GM12878 (cell line): ENCODE data around the gene LMAN2L. TPM values are rescaled to one million over a fixed set of nuclear protein-coding genes. Genes with fewer than 3 reads are reported as not detected.

Source experiments
- ATAC-seq: fragments of 200-7000 bp; cut with Tn5 transposase; 3 replicates; pipeline ENCODE4 v1.9.1; 2020; ENCODE audit warnings: mild to moderate bottlenecking, moderate library complexity
- BruUV-seq: library from RNA; stranded (reverse); fragments of 400-500 nt; replicated peaks from 2 replicates; lab custom pipeline; 2021; lab: Mats Ljungman, UMichigan
- CTCF ChIA-PET: fragments of 300-600 bp; sonication (Branson Sonifier 250); formaldehyde crosslinking; extraction: SDS; loops from one replicate; lab custom pipeline; 2021; ENCODE audit warnings: inconsistent platforms; lab: Yijun Ruan, JAX
- POLR2A ChIA-PET: fragments of 350-600 bp; formaldehyde crosslinking; extraction: SDS; loops from one replicate; lab custom pipeline; 2021; ENCODE audit warnings: inconsistent platforms; lab: Charles Lee
- RAD21 ChIA-PET: fragments of 300-600 bp; sonication (Branson Sonifier 250); formaldehyde crosslinking; loops from one replicate; lab custom pipeline; 2023; ENCODE audit warnings: antibody characterized with exemption; ENCODE audit not compliant: unreplicated experiment; lab: Charles Lee
- SMC1A ChIA-PET: fragments of 300-600 bp; sonication (Branson Sonifier 250); formaldehyde crosslinking; loops from one replicate; lab custom pipeline; 2023; ENCODE audit not compliant: unreplicated experiment, uncharacterized antibody; lab: Charles Lee
- DNase-seq: peaks from one replicate; pipeline ENCODE4 v3.0.0-alpha.2; 2011; ENCODE audit warnings: low read depth, low spot score
- FAIRE-seq: peaks from 3 replicates; lab custom pipeline; 2011; peaks lifted over from hg19 to GRCh38; lab: Jason Lieb, UNC
- H2AFZ ChIP-seq: 2 replicates; pipeline ENCODE4 v1.6.0; 2011; ENCODE audit warnings: low read depth, low read length, control low read depth; ENCODE audit not compliant: control insufficient read depth
- H3K27ac ChIP-seq: 2 replicates; pipeline ENCODE4 v1.5.1; 2011; ENCODE audit warnings: control low read depth; ENCODE audit not compliant: control insufficient read depth, insufficient read depth
- H3K27me3 ChIP-seq, 2 experiments: replicated peaks in 1 of 2; 2 replicates each; pipeline versions ENCODE4 v1.6.0 to v1.6.1; 2011; ENCODE audit warnings: low read length in 1 of 2; ENCODE audit not compliant: control insufficient read depth in 2 of 2, insufficient read depth in 2 of 2
- H3K36me3 ChIP-seq, 2 experiments: 2 replicates each; pipeline ENCODE4 v1.5.1; 2011; ENCODE audit warnings: low read length in 1 of 2; ENCODE audit not compliant: control insufficient read depth in 2 of 2, insufficient read depth in 2 of 2
- H3K4me1 ChIP-seq: 2 replicates; pipeline ENCODE4 v1.6.1; 2011; ENCODE audit warnings: mild to moderate bottlenecking, low read length, moderate library complexity, mixed read lengths; ENCODE audit not compliant: control insufficient read depth, insufficient read depth
- H3K4me2 ChIP-seq: 2 replicates; pipeline ENCODE4 v1.6.0; 2011; ENCODE audit warnings: control low read depth; ENCODE audit not compliant: control insufficient read depth, insufficient read depth
- H3K4me3 ChIP-seq: fragments of 200-600 bp; sonication (generic); 2 replicates; pipeline ENCODE4 v1.5.1; 2016
- H3K79me2 ChIP-seq: 2 replicates; pipeline ENCODE4 v1.6.0; 2011; ENCODE audit warnings: low read length; ENCODE audit not compliant: control insufficient read depth, insufficient read depth
- H3K9ac ChIP-seq: 2 replicates; pipeline ENCODE4 v1.8.0; 2011; ENCODE audit warnings: low read length, control low read depth, mixed read lengths; ENCODE audit not compliant: control insufficient read depth, insufficient read depth
- H3K9me3 ChIP-seq: replicated peaks from 3 replicates; pipeline ENCODE4 v1.5.1; 2011; ENCODE audit warnings: mild to moderate bottlenecking, low read length; ENCODE audit not compliant: control insufficient read depth, insufficient read depth
- H4K20me1 ChIP-seq: 2 replicates; pipeline ENCODE4 v1.6.0; 2011; ENCODE audit not compliant: control insufficient read depth, insufficient read depth
- ATF3 ChIP-seq: IDR thresholded peaks from 2 replicates; pipeline ENCODE4 v1.6.1; 2011; ENCODE audit warnings: low read depth, mild to moderate bottlenecking, low read length, moderate library complexity, borderline replicate concordance; ENCODE audit errors: extremely low read depth
- CBFB ChIP-seq: IDR thresholded peaks from 2 replicates; pipeline ENCODE4 v1.6.1; 2016; ENCODE audit warnings: antibody characterized with exemption, low read depth
- CBX3 ChIP-seq: fragments of 200-600 bp; sonication (generic); IDR thresholded peaks from 2 replicates; pipeline ENCODE4 v1.6.1; 2016; ENCODE audit warnings: low read depth, borderline replicate concordance
- JUND ChIP-seq: IDR thresholded peaks from 2 replicates; pipeline ENCODE4 v1.6.1; 2012; ENCODE audit warnings: low read depth, mild to moderate bottlenecking, low read length, improper control_type of control experiment, moderate library complexity
- MYC ChIP-seq: IDR thresholded peaks from 2 replicates; pipeline ENCODE4 v1.6.1; 2011; ENCODE audit warnings: mild to moderate bottlenecking, low read length, moderate library complexity, inconsistent platforms; ENCODE audit not compliant: insufficient read depth, insufficient replicate concordance, insufficient read length, severe bottlenecking
- NBN ChIP-seq: fragments of 450-650 bp; IDR thresholded peaks from 2 replicates; pipeline ENCODE4 v1.6.1; 2016
- NRF1 ChIP-seq: conservative IDR thresholded peaks from 2 replicates; pipeline ENCODE4 v1.6.1; 2011; ENCODE audit warnings: mild to moderate bottlenecking, low read depth, low read length, improper control_type of control experiment
- PAX8 ChIP-seq: fragments of 450-650 bp; IDR thresholded peaks from 2 replicates; pipeline ENCODE4 v1.6.1; 2017; ENCODE audit warnings: mild to moderate bottlenecking, moderate library complexity
- RBBP5 ChIP-seq: fragments of 200-600 bp; sonication (generic); conservative IDR thresholded peaks from 2 replicates; pipeline ENCODE4 v1.6.1; 2016
- SIX5 ChIP-seq: IDR thresholded peaks from 2 replicates; pipeline ENCODE4 v1.6.1; 2011; ENCODE audit warnings: mild to moderate bottlenecking, low read depth, low read length, moderate library complexity; ENCODE audit not compliant: severe bottlenecking
- SREBF1 ChIP-seq: IDR thresholded peaks from 2 replicates; pipeline ENCODE4 v1.6.1; 2012; ENCODE audit warnings: mild to moderate bottlenecking, low read length
- TAF1 ChIP-seq: IDR thresholded peaks from 2 replicates; pipeline ENCODE4 v1.6.1; 2011; ENCODE audit warnings: mild to moderate bottlenecking, low read depth, low read length, borderline replicate concordance
- TARDBP ChIP-seq: IDR thresholded peaks from 2 replicates; pipeline ENCODE4 v1.6.1; 2016; ENCODE audit warnings: borderline replicate concordance
- TBL1XR1 ChIP-seq: IDR thresholded peaks from 2 replicates; pipeline ENCODE4 v1.6.1; 2012; ENCODE audit warnings: low read depth, low read length, improper control_type of control experiment
- WRNIP1 ChIP-seq: IDR thresholded peaks from 2 replicates; pipeline ENCODE4 v1.6.1; 2011; ENCODE audit warnings: low read depth, low read length, improper control_type of control experiment, borderline replicate concordance
- YY1 ChIP-seq: IDR thresholded peaks from 2 replicates; pipeline ENCODE4 v1.6.1; 2011; ENCODE audit warnings: low read depth, mild to moderate bottlenecking, low read length
- ZBED1 ChIP-seq: IDR thresholded peaks from 2 replicates; pipeline ENCODE4 v1.6.1; 2016; ENCODE audit warnings: borderline replicate concordance
- ZBTB33 ChIP-seq: fragments of 450-650 bp; IDR thresholded peaks from 2 replicates; pipeline ENCODE4 v1.6.1; 2017; ENCODE audit warnings: mild to moderate bottlenecking
- WGBS: methylation state at CpG from one replicate; pipeline ENCODE4 v1.1.6; 2016; ENCODE audit warnings: low lambda C conversion rate; ENCODE audit not compliant: insufficient replicate concordance, insufficient coverage; ENCODE audit errors: missing lambda C conversion rate; 5-methylcytosine and 5-hydroxymethylcytosine counted together
- in situ Hi-C: fragments of 300-500 bp; cut with MboI; formaldehyde crosslinking; loops from 9 replicates; pipeline ENCODE4 v1.14.3; 2018; ENCODE audit warnings: mixed read lengths
- intact Hi-C: fragments of 100-400 bp; cut with micrococcal nuclease; formaldehyde crosslinking; loops from one replicate; pipeline ENCODE4 v1.14.2; 2022; ENCODE audit not compliant: unreplicated experiment
- polyA plus RNA-seq, 11 experiments: library from polyadenylated mRNA; depleted of rRNA in 4 of 11; unstranded in 6 of 11; stranded (reverse) in 5 of 11; fragments of >200 nt; fragmentation: Nextera tagmentation in 4 of 11; fragmentation: Illumina TruSeq in 1 of 11; extraction: Ambion mirVana in 4 of 11; extraction: Trizol in 1 of 11; gene quantifications; 1 replicate in 1 of 11; 2 replicates in 10 of 11; pipeline versions ENCODE4 v1.2.1 to v1.2.3, GENCODE V29; 2011 to 2016; ENCODE audit warnings: inconsistent platforms in 2 of 11, missing spikeins in 2 of 11, low read depth in 1 of 11
- total RNA-seq, 4 experiments: library from RNA; depleted of rRNA in 3 of 4; stranded (reverse); fragments of >200 nt in 3 of 4; fragmentation: Illumina TruSeq in 1 of 4; extraction: Trizol in 1 of 4; gene quantifications; 2 replicates each; pipeline versions ENCODE4 v1.2.1 to v1.2.3, GENCODE V29; 2013 to 2021

The LMAN2L gene
- total and polyA plus RNA-seq, 10 of the 15 experiments (the other 5 are each of a cell fraction or from before 2014, with no cell fraction given), result 5.7 to 16.3 (median 10.7) TPM

- Histone ChIP-seq H2AFZ (no peak overlapping the region), H3K27me3 (no peaks in the 10 kb centered on the region), H3K27ac (no peak overlapping the region), H3K9me3 (no peaks in the 10 kb centered on the region), H4K20me1 (no peaks in the 10 kb centered on the region), H3K79me2 (no peaks in the 10 kb centered on the region), H3K36me3 (peaks cover 0 to 9% of the 10 kb centered on the region in 2 experiments; a peak in 2 of 4 replicates), H3K4me1 (no peaks in the 10 kb centered on the region), H3K9ac (no peak overlapping the region), H3K4me2 (no peak overlapping the region), H3K4me3 (no peak overlapping the region)
- ChIA-PET POLR2A (no interaction called here), RAD21 (no interaction called here), SMC1A (interaction anchor here (1.4 kb wide), 1 partner anchor 9 kb away, joined by 3 read pairs; no protein-coding TSS in a partner anchor), CTCF (no interaction called here)
- BruUV-seq, result no TSS peak
- intact Hi-C loops, result no loop called here
- no peak for TF ChIP-seq MYC
- no peak for TF ChIP-seq ZBED1
- TF ChIP-seq NBN, result no peak
- in situ Hi-C loops, result no loop called here
- no peak for FAIRE-seq
- no peak for ATAC-seq
- WGBS, result 78% methylated on average over 17 of the region's 17 CpGs
- DNase-seq, result no peak
Observed at GRCh38 chr2:96702098-96702785, 37.6 kb downstream of the LMAN2L start.

GRCh38 chr2:96701636-96702035 lies 38.2 kb downstream of the LMAN2L start:
- 77% methylated on average over 6 of the region's 6 CpGs for WGBS
- ChIA-PET RAD21 (no interaction called here), POLR2A (no interaction called here), SMC1A (interaction anchor here (1.4 kb wide), 1 partner anchor 9 kb away, joined by 3 read pairs; no protein-coding TSS in a partner anchor), CTCF (no interaction called here)
- DNase-seq (no peak), ATAC-seq (no peak), FAIRE-seq (no peak)
- no peak overlapping the region for H2AFZ ChIP-seq
- no TSS peak for BruUV-seq
- H3K36me3 ChIP-seq, result peaks cover 0 to 6% of the 10 kb centered on the region in 2 experiments; a peak in 2 of 4 replicates
- in situ Hi-C loops (no loop called here), intact Hi-C loops (no loop called here)
- no peaks in the 10 kb centered on the region for H3K4me1 ChIP-seq
- H3K27me3 ChIP-seq, result no peaks in the 10 kb centered on the region
- H3K4me3 ChIP-seq, result no peak overlapping the region
- H3K27ac ChIP-seq, result no peak overlapping the region
- no peak overlapping the region for H3K9ac ChIP-seq
- H3K9me3 ChIP-seq, result no peaks in the 10 kb centered on the region
- H3K4me2 ChIP-seq, result no peak overlapping the region
- H3K79me2 ChIP-seq, result no peaks in the 10 kb centered on the region
- no peaks in the 10 kb centered on the region for H4K20me1 ChIP-seq
- TF ChIP-seq TBL1XR1, result no peak
- TF ChIP-seq TAF1, result no peak
- no peak for TF ChIP-seq PAX8
- TF ChIP-seq SREBF1, result no peak
- no peak for TF ChIP-seq ATF3
- no peak for TF ChIP-seq ZBTB33
- TF ChIP-seq SIX5, result no peak
- no peak for TF ChIP-seq NRF1
- TF ChIP-seq JUND, result no peak
- no peak for TF ChIP-seq RBBP5
- TF ChIP-seq YY1, result no peak
- TF ChIP-seq CBFB, result no peak
- TF ChIP-seq TARDBP, result no peak
- no peak for TF ChIP-seq WRNIP1
- no peak for TF ChIP-seq CBX3
